GM21423 (cell line): Measurements from ENCODE around the gene SMPD3.

Experiments
- ATAC-seq: cut with Tn5 transposase; IDR thresholded peaks from one replicate; pipeline ENCODE4 v1.9.1; 2021; ENCODE audit warnings: mild to moderate bottlenecking, moderate library complexity; ENCODE audit not compliant: unreplicated experiment

The SMPD3 gene

GRCh38 chr16:68371706-68372380 is 76.5 kb downstream of the SMPD3 start:
- no peak for ATAC-seq

GRCh38 chr16:68371276-68371651 is 77.0 kb downstream of the SMPD3 start:
- ATAC-seq, result no peak

- ATAC-seq, result no peak
These were observed 77.6 kb downstream of the SMPD3 start for GRCh38 chr16:68370581-68371275.

- ATAC-seq, result peak; percentile 56
These were observed 78.4 kb downstream of the SMPD3 start for GRCh38 chr16:68369697-68370580.

GRCh38 chr16:68369168-68369567 is 79.1 kb downstream of the SMPD3 start:
- peak; percentile 2 for ATAC-seq

GRCh38 chr16:68368301-68368888 is 79.9 kb downstream of the SMPD3 start:
- ATAC-seq, result no peak

GRCh38 chr16:68367891-68368290 is 80.4 kb downstream of the SMPD3 start:
- ATAC-seq, result no peak

- no peak for ATAC-seq
These were observed 80.9 kb downstream of the SMPD3 start for GRCh38 chr16:68367440-68367839.

- no peak for ATAC-seq
These were observed 81.3 kb downstream of the SMPD3 start for GRCh38 chr16:68367030-68367429.

- no peak for ATAC-seq
These were observed 82.2 kb downstream of the SMPD3 start for GRCh38 chr16:68366062-68366461.

- no peak for ATAC-seq
These were observed 83.0 kb downstream of the SMPD3 start for GRCh38 chr16:68365167-68365817.

GRCh38 chr16:68364561-68364998 is 83.7 kb downstream of the SMPD3 start:
- ATAC-seq, result no peak

GRCh38 chr16:68363658-68364521 is 84.4 kb downstream of the SMPD3 start:
- no peak for ATAC-seq

- no peak for ATAC-seq
These were observed 85.2 kb downstream of the SMPD3 start for GRCh38 chr16:68362947-68363657.

GRCh38 chr16:68362262-68362913 is 85.9 kb downstream of the SMPD3 start:
- no peak for ATAC-seq

- ATAC-seq, result no peak
These were observed 86.8 kb downstream of the SMPD3 start for GRCh38 chr16:68361485-68361884.

GRCh38 chr16:68360956-68361355 is 87.4 kb downstream of the SMPD3 start:
- ATAC-seq, result no peak

GRCh38 chr16:68360547-68360946 is 87.8 kb downstream of the SMPD3 start:
- ATAC-seq, result no peak
